ENCODE data around the gene MAP2K2.
"Not testable (repeated sequence)": the region's sequence is repeated elsewhere in the genome, so short reads cannot be mapped to it uniquely, and the experiment has no call there.

MAP2K2 gene

DNA sequence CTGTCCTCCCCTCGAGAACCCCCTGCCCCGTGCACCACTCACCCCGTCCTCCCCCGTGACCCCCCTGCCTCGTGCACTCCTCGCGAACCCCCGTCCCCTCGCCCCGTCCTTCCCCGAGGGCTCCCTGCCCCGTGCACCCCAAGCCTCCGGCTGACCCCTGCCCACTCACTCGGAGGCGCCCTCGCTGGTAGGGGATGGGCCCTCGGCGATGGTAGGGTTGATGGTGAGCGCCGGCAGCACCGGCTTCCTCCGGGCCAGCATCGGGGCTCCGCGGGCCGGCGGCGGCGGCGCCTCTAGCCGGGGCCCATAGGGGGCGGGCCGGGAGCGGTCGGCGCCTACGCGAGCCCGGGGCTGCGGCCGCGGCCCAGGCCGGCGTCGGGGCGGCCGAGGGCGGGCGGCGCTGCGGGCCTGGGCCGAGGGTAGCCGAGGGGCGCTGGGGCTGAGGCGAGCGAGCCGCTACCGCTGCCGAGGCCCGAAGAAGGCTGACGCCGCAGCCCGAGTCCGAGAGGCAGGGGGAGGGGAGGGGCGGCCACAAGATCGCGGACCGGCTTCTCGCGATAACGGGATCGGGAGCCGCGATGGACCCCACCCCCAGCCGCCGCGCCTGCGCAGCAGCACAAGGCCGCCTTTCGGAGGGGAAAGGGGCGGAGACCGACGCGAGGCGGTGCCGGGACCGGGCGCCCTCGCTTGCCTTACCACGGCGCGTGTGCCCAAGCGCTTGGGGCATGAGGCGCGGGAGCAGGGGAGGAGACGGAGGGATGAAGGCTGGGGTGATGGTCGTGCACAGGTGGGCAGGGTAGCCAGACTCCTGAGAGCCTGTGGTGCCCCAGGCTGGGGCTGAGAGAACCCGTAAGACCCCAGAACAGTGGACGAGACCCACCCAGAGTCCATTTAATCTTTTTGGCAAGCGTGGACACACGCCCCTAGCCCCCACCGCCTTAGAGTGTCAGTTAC lies at the start of gene MAP2K2:
Gene MAP2K2 (minus strand): TSS at position 508 of the 954 bp plus-strand sequence. CDS start 247 bp downstream, at position 261.
- no peak for FAIRE-seq

- FAIRE-seq: no peak
Observed at GRCh38 chr19:4172861-4173473, 49.0 kb upstream of the MAP2K2 start.

- no peak for FAIRE-seq
Observed at GRCh38 chr19:4171676-4172075, 47.8 kb upstream of the MAP2K2 start.

GRCh38 chr19:4164262-4164661 lies 40.3 kb upstream of the MAP2K2 start:
- no peak for FAIRE-seq

GRCh38 chr19:4161415-4162077 lies 37.6 kb upstream of the MAP2K2 start:
- no peak for FAIRE-seq

- FAIRE-seq: not testable (repeated sequence)
Observed at GRCh38 chr19:4157971-4158370, 34.0 kb upstream of the MAP2K2 start.

- no peak for FAIRE-seq
Observed at GRCh38 chr19:4157164-4157563, 33.2 kb upstream of the MAP2K2 start.

DNA sequence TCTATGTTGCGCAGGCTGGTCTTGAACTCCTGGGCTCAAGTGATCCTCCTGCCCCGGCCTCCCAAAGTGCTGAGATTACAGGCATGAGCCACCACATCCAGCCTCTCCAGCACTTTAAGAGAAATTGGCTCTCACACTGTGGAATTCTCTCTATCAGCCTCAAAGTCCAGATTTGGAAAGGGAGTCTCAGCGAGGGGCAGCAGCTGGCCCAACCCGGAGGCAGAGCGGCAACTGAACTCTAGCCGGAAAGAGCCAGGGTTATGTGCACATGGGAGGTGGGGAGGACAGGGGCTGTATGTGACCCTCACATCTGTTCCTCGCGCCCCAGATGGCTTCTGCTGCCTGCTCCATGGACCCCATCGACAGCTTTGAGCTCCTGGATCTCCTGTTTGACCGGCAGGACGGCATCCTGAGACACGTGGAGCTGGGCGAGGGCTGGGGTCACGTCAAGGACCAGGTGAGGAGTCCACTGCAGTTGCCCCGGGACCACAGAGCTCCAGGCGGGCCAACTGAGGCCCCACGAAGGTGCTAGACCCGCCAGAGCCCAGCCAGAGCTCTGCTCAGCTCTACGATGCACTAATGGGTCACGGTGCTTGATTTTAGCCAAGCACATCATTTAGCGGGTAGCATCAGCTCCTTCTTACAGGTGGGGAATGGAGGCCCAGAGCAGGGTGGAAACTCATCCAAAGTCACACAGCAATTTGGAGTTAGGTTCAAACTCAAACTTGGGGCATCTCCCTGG lies 30.8 kb upstream of the MAP2K2 start:
- no peak for FAIRE-seq

GRCh38 chr19:4152241-4152998 lies 28.5 kb upstream of the MAP2K2 start:
- FAIRE-seq: no peak

- FAIRE-seq: no peak
Observed at GRCh38 chr19:4151623-4152022, 27.7 kb upstream of the MAP2K2 start.

DNA sequence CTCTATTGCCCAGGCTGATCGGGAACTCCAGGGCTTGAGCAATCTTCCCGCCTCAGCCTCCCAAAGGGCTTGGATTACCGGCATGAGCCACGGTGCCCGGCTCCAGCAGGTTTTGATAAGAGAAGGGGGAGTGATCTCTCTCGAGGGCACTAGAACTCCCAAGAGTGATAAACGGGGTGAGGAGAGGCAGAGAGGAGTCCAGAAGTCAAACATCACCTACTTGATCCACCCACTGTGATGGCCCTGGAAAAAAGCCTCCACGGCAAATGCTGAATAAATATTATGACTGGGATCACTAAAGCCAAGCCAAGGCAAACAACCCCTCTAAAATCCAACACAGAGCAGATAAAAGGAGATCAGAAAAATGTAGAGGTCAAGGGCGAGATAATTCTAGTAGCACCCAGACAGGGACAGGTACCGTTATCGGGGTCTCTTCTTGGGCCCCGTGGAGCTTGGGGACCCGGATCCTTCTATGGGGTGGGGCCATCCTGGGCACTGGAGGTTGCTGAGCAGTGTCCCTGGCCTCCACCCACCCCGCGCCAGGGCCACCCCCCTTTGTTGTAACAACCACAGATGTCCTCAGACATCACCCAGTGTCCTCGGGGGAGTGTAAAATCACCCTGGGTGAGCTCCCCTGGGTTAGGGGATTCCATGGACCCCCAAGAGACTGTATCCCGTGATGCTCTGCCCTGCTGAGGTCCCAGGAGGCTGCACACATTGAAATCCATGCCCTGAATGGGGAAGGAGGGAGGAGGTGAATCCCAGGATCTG lies 25.8 kb upstream of the MAP2K2 start:
- FAIRE-seq: no peak

DNA sequence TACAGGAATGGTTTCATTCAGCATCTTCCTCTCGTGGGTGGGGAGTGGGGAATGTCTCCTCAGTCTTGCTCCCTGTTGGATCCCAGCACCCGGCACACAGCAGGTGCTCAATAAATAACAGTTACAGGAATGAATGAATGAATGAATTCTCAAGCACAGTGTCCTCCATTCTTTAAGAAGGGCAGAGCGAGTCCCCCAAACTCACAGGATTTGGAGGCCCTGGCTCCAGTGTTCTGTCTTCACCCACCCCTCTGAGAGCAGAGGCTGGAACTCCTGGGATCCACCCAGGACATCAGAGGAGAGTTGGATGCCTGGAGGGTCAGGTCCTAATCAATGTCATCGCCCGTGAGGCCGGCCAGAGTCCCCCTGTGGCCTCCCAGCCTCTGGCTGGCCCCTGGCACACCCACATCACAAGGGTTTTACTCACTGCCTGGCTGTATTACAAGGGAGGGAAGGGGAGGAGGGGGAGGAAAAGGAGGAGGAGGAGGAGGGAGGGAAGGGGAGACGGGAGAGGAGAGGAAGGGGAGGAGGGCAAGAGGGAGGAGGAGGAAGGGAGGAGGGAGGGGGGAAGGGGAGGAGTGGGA lies 20.8 kb upstream of the MAP2K2 start:
- no peak for FAIRE-seq

GRCh38 chr19:4142916-4143315 lies 19.0 kb upstream of the MAP2K2 start:
- not testable (repeated sequence) for FAIRE-seq

DNA sequence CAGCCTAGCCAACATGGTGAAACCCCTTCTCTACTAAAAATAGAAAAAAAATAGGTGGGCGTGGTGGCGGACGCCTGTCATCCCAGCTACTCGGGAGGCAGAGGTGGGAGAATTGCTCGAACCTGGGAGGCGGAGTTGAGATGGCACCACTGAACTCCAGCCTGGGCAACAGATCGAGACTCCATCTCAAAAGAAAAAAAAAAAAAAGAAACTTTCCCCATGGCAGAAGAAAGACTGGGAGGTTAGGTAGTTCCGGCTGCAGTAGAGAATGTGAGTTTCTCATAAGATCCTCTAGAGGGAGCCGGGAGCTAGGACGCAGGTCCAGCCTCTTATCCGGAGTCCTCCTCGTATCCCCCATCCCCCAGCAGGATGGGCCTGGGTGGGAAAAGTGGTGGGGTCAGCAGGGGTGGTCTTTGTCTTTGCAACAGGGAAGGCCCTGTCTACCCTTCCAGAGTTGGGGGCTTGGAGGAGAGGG lies 16.4 kb upstream of the MAP2K2 start:
- FAIRE-seq: no peak

- FAIRE-seq: no peak
Observed at GRCh38 chr19:4139614-4140236, 15.8 kb upstream of the MAP2K2 start.

DNA sequence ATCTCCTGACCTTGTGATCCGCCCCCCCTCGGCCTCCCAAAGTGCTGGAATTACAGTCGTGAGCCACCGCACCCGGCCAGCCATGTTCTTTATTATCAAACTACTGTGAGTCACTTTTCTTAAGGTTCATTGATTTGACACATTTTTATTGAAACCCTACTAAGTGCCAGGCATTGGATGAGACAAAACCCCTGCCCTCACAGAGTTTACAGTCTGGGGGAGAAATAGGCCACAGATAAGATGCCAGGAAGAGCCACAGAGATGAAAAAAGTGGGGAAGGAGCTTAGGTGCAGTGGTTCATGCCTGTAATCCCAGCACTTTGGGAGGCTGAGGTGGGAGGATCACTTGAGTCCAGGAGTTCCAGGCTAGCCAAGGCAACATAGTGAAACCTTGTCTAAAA lies 14.5 kb upstream of the MAP2K2 start:
- no peak for FAIRE-seq

DNA sequence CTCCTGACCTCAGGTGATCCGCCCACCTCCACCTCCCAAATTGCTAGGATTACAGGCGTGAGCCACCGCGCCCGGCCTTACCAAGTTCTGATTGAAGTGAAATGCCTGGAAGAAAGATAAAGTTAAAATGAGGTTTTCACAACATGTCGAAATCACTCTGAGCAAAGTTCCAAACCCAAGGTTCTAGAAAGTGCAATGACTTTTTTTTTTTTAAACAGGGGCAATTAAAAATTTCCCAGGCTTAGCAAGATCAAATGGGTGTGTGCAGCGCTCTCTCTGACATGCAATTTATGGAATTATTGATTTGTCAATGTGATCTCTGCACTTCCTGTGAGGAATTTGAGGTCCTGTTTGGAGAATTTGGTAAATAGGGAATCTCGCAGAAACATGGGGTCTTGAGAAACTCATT lies 12.8 kb upstream of the MAP2K2 start:
- no peak for FAIRE-seq

DNA sequence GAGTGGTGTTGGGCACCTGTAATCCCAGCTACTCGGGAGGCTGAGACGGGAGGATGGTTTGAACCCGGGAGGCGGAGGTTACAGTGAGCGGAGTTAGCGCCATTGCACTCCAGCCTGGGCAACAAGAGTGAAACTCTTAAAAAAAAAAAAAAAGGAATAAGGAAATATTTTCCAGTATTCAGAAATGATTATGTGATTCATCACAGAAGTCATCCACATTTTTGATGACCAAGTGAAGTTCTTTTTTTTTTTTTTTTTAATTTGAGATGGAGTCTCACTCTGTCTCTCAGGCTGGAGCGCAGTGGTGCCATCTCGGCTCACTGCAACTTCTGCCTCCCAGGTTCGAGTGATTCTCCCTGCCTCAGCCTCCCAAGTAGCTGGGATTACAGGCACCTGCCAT lies 11.5 kb upstream of the MAP2K2 start:
- FAIRE-seq: not testable (repeated sequence)

DNA sequence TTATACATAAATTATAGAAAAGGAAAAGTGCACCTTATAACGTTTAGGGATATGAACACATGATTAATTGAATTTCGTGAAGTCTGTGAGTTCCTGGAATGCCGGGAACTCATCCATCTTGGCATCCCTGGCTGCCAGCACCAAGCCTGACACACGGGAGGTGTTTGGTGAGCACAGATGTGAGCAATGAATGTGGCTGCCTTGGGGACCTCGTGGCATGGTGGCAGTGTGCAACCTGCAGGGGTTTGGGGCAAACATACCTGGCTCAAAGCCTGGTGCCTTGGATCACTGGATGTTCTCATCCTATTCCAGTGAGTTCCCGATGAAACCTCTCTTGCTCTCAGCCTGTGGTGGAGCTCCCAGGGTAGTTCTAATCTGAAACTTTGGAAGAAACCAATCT lies 10.4 kb upstream of the MAP2K2 start:
- FAIRE-seq: no peak
